DMS 273 (cell line): ENCODE results near the gene CFLAR.
A peak's percentile ranks its signal among the peaks of the same experiment; 100 is the strongest.
"Not testable (repeated sequence)": the region's sequence is repeated elsewhere in the genome, so short reads cannot be mapped to it uniquely, and the experiment has no call there.

Experiments
- DNase-seq: peaks from one replicate; lab custom pipeline; 2025; ENCODE audit not compliant: unreplicated experiment; lab: John Stamatoyannopoulos, UW

Gene CFLAR

GRCh38 chr2:201116115-201116958 lies at the start of gene CFLAR:
Gene CFLAR (plus strand): TSS chr2:201116164. CDS start chr2:201129866, 13,702 bp downstream.
- peak; percentile 80 for DNase-seq

DNA sequence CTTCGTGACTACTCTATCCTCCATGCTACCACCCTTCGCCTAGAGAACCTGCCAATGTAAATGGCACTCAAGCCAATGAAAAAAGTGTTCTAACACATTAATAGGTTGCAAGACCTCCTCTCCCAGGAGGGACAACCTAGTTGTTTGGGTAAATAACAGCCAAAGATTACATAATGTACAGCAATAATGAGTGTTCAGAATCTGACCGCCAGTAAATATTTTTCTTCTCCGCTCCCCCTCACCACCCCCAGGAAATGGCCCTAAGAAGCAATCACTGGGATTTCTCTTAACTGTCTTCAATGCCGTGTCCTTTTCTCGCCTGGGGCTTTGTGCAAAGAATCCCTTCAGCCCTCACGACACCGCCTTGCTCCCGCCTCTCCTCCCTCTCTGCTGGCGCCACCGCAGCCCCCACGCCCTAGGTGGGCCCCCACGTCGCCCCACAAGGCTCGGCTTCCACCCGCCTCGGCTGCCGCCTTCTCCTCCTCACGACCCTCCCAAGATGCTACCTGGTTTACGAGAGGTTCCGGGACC lies 45.0 kb upstream of the CFLAR start:
- peak; percentile 54 for DNase-seq

DNA sequence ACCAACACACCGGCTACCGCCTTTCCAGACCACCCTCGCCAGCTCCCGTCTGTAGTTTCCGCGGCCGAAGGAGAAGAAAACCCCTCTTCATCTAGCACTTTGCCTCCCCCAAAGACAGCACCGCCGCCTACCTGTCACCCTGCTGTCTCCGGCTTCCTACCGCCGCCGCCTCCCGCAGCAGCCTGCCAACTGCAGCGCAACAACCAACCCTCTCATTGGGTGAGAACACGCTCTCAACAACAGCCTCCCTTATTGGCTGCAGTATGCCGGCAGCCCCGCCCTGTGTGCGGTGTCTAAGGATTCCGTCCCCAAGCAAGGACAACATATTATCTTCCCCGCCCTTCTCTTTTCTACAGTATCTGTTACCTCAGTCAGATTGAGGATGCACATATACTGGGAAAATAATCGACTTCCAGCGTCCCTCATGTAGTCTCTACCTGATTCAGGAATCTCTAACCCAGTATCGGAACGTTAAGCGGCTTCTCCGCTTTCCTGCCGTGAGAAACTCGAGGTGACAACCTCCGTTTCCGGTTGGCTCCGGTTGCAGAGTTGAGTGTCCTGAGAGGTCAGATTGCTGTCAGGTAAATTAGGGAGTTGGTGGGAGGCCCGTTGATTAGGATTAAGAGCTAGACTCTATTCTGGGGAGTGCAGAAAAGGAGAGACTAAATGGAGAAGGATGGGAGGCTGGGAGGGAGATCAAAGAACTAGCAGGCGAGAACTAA lies 44.3 kb upstream of the CFLAR start, which contains the start of the genes HYCC2 and NDUFB3:
Gene HYCC2, minus strand, starts transcription at position 193 of the 722 bp plus-strand sequence. CDS start 47,662 bp downstream, outside the sequence.
Gene NDUFB3, plus strand, starts transcription at position 523 of the 722 bp plus-strand sequence. CDS start 6,882 bp downstream, outside the sequence.
- DNase-seq = peak; percentile 95

GRCh38 chr2:201072201-201072530 lies 43.8 kb upstream of the CFLAR start:
- no peak for DNase-seq

DNA sequence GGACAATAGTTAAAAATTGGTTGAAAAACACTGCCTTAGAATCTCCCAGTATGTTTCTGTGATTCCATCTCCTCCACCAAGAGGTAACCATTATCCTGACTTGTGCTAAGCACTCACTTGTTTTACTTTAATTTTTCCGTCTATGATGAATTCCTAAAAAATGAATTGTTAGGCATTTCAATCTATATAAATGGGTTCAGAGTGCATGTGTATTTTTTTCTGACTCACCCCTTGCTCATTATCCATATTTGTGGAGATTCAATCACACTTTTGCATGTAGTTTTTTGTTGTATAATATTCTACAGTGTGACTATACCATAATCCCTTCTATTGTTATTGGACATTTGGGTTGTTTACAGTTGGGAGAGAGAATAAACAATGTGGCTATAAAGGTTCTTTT lies 42.9 kb upstream of the CFLAR start:
- no peak for DNase-seq

- DNase-seq = no peak
Observed at GRCh38 chr2:201074996-201075395, 41.0 kb upstream of the CFLAR start.

DNA sequence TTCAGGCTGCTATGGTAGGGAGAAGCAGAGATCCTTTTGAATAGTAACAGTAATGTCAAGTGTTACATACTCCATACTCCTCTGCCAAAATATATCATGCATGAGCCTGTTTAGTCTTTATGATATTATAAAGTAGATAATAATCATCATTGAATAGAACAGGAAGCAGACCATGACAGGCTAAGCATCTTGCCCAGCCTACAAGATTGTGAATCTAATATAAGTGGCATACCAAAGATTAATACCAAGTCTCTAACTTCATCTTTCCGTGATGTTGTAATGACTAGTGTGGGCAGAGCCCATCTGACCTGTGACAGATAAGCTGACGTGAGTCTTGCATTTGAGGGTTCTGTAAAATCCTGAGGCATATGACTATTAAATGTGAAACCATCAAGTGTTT lies 31.1 kb upstream of the CFLAR start:
- DNase-seq = no peak

DNA sequence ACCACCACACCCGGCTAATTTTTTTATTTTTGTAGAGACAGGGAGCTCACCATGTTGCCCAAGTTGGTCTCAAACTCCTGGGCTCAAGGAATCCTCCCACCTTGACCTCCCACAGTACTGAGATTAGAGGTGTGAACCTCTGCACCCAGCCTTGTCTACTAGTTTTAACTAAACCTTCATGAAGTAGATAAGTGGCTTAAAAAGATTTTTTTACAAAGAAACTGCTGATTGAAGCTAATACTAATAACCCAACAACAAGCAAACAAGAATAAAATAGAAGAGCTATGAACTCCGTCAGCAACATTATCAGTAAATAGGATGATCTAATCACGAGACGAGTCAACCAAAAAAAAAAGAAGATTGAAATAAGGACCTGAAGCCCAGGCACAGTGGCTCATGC lies 25.4 kb upstream of the CFLAR start:
- DNase-seq = no peak

GRCh38 chr2:201093573-201093972 lies 22.4 kb upstream of the CFLAR start:
- no peak for DNase-seq

DNA sequence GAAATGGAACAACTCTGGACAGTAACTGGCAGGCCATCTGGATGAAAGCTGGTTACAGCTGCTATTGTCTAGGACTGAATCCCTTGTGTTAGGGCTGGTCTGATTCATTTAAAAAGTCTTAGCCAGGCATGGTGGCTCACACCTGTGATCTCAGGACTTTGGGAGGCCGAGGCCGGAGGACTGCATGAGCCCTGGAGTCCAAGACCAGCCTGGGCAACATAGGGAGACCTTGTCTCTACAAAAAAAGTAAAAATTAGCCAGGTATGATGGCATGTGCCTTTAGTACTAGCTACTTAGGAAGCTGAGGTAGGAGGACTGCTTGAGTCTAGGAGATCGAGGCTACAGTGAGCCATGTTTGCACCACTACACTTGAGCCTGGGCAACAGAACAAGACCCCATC lies 15.5 kb upstream of the CFLAR start:
- DNase-seq = no peak

- no peak for DNase-seq
Observed at GRCh38 chr2:201105759-201106158, 10.2 kb upstream of the CFLAR start.

DNA sequence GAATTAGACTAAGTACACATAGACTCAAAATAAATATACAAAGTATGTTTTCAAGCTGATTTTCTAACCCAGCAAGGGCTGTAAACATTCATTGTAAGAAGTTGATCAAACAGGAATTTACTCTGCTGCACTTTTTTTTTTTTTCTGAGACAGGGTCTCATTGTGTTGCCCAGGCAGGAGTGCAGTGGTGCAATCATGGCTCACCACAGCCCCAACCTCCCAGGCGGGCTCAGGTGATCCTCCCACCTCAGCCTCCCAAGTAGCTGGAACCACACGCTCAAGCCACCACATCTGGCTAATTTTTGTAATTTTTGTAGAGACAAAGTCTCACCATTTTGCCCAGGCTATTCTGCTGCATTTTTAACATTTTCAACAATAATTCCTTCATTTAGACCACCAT lies 8.3 kb upstream of the CFLAR start:
- DNase-seq = no peak

GRCh38 chr2:201108341-201108740 lies 7.6 kb upstream of the CFLAR start:
- DNase-seq = no peak

DNA sequence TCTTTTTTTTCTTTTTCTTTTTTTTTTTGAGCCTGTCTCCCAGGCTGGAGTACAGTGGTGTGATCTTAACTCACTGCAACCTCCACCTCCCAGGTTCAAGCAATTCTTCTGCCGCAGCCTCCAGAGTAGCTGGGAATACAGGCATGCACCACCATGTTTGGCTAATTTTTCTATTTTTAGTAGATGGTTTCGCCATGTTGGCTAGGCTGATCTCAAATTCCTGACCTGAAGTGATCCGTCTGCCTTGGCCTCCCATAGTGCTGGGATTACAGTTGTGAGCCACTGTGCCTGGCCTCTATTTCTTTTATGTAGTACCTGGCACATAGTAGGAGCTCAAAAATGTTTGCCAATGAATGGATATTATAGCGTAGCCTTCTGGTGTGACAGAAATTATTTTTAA lies 6.8 kb upstream of the CFLAR start:
- DNase-seq = no peak

DNA sequence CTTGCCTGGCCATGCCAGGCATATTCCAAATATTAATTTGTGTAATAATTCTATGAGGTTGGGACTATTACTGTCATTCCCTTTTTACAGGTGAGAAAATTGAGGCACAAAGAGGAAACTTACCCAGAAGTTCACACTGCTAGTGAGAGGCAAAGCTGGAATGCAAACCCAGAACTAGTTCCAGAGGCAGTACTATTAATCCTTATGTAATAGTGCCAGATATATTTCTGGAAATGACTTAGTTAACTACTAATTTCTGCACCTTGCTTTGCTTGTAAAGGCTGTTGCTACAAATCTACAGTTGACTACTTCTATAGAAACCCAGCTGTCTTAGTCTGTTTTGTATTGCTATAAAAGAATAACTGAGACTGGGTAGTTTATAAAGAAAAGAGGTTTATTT lies 5.3 kb upstream of the CFLAR start:
- no peak for DNase-seq

DNA sequence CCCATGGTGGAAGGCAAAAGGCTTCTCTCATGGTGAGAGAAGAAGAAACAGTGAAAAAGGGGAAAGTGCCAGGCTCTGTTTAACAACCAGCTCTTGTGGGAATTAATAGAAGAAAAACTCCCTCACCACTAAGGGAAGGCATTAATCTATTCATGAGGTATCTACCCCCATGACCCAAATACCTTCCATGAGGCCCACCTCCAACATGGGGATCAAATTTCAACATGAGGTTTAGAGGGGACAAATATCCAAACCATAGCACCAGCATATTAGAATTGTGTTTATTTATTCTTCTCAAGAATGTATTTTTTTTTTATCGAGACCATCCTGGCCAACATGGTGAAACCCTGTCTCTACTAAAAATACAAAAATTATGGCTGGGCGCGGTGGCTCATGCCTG lies 4.9 kb upstream of the CFLAR start:
- DNase-seq = no peak

GRCh38 chr2:201114350-201114749 lies 1.6 kb upstream of the CFLAR start:
- no peak for DNase-seq

- no peak for DNase-seq
Observed at GRCh38 chr2:201114846-201115245, 1.1 kb upstream of the CFLAR start.

DNA sequence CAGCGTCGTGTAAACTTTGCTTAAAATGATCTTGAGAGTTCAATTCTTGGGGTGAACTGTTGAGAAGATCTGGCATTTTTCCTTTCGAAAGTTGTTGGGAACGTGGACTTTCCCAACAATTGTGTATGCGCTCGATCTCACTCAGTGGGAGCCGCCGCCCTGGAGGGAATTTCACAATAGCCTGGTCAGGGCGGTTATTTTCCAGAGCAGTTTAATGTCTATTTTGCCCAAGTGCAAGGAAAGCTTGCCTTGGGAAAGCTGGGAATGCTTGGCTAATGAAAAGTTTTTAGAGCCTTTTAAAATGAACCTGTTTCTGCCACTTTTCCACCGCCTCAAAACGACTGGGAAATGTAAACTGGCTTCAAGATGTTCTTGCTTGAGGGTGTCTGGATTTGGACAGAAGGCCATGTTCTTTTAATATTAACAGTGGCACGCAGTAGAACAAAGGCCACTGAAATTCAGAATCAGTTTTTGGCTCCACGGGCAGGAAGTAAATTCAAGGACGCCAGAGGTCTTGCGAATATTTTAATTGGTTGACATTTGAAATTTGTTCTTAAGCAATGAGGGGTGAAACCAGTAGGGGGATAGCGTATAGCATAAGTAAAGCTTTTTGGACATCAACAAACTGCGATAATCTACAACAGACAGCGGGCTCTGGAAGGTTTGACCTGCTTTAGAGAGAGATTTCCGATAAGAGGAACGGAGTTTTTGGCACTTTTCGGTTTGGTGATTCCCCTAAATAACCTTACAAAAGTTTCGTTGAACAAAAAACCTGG lies 1.2 kb downstream of the CFLAR start:
- DNase-seq = peak; percentile 83

DNA sequence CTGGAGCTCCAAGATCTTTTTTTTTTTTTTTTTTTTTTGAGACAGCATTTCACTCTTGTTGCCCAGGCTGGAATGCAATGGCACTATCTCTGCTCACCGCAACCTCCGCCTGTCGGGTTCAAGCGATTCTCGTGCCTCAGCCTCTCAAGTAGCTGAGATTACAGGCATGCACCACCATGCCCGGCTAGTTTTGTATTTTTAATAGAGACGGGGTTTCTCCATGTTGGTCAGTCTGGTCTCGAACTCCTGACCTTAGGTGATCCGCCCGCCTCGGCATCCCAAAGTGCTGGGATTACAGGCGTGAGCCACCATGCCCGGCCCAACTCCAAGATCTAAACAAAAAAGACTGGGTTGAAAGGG lies 1.8 kb downstream of the CFLAR start:
- not testable (repeated sequence) for DNase-seq
